A549 (cell line): ENCODE measurements around the gene ACE. TPM values are rescaled to one million over a fixed set of nuclear protein-coding genes. Genes with fewer than 3 reads are reported as not detected.
A peak's percentile ranks its signal among the peaks of the same experiment; 100 is the strongest.

Experiments used
- ATAC-seq, 2 experiments: fragments of 200-7000 bp in 1 of 2; fragments of >200 bp in 1 of 2; cut with Nextera tagmentation in 1 of 2; cut with Tn5 transposase in 1 of 2; 3 replicates each; pipeline versions ENCODE4 v1.8.0 to v1.9.1; 2018 to 2020; ENCODE audit warnings: mild to moderate bottlenecking in 1 of 2, moderate library complexity in 1 of 2
- CTCF ChIA-PET: fragments of 300-600 bp; sonication (Branson Sonifier 250); formaldehyde crosslinking; extraction: SDS; loops from one replicate; lab custom pipeline; 2021; ENCODE audit warnings: antibody characterized with exemption, inconsistent platforms; lab: Yijun Ruan, JAX
- POLR2A ChIA-PET: fragments of 350-600 bp; formaldehyde crosslinking; extraction: SDS; loops from one replicate; lab custom pipeline; 2021; ENCODE audit warnings: antibody characterized with exemption, inconsistent platforms; lab: Yijun Ruan, JAX
- DNase-seq, 2 experiments: peaks; one replicate each; pipeline versions ENCODE4 v3.0.0 to v3.0.0-alpha.2; 2011 to 2016; ENCODE audit warnings: low read depth in 1 of 2, low spot score in 1 of 2
- FAIRE-seq: peaks from 2 replicates; lab custom pipeline; 2011; peaks lifted over from hg19 to GRCh38; lab: Jason Lieb, UNC
- H3K27ac ChIP-seq, 2 experiments: fragments of >200 bp; sonication (Bioruptor Twin); formaldehyde crosslinking; 3 replicates each; pipeline ENCODE4 v1.5.1; 2016 to 2017
- H3K4me1 ChIP-seq: fragments of >200 bp; sonication (Bioruptor Twin); formaldehyde crosslinking; 3 replicates; pipeline ENCODE4 v1.6.1; 2016
- H3K4me2 ChIP-seq: fragments of >200 bp; sonication (Bioruptor Twin); formaldehyde crosslinking; 3 replicates; pipeline ENCODE4 v1.6.1; 2016
- H3K4me3 ChIP-seq: fragments of >200 bp; sonication (Bioruptor Twin); formaldehyde crosslinking; 3 replicates; pipeline ENCODE4 v1.5.1; 2016
- H3K9me3 ChIP-seq: fragments of >200 bp; sonication (Bioruptor Twin); formaldehyde crosslinking; 3 replicates; pipeline ENCODE4 v1.6.1; 2016
- CEBPB ChIP-seq, 2 experiments: fragments of >200 bp in 1 of 2; sonication (Bioruptor Twin) in 1 of 2; formaldehyde crosslinking in 1 of 2; IDR thresholded peaks; 2 replicates each; pipeline ENCODE4 v1.6.1; 2012 to 2016
- CTCF ChIP-seq: fragments of >200 bp; sonication (Bioruptor Twin); formaldehyde crosslinking; IDR thresholded peaks from 3 replicates; pipeline ENCODE4 v1.5.1; 2016
- EHF ChIP-seq: fragments of 250-450 bp; sonication (Bioruptor Pico); IDR thresholded peaks from 2 replicates; pipeline ENCODE4 v1.5.0; 2020; ENCODE audit warnings: mild to moderate bottlenecking
- EHMT2 ChIP-seq: fragments of 200-600 bp; sonication (generic); IDR thresholded peaks from 2 replicates; pipeline ENCODE4 v1.6.1; 2016; ENCODE audit warnings: antibody characterized with exemption, low read depth, mild to moderate bottlenecking, moderate library complexity
- EP300 ChIP-seq, 2 experiments: fragments of >200 bp; sonication (Bioruptor Twin); formaldehyde crosslinking; IDR thresholded peaks; 2 replicates in 1 of 2; 3 replicates in 1 of 2; pipeline ENCODE4 v1.6.1; 2016 to 2017
- HDAC2 ChIP-seq: fragments of 200-600 bp; sonication (generic); IDR thresholded peaks from 2 replicates; pipeline ENCODE4 v1.6.1; 2016
- HOXA7 ChIP-seq: fragments of 250-450 bp; sonication (Bioruptor Pico); IDR thresholded peaks from 2 replicates; pipeline ENCODE4 v1.5.0; 2020; ENCODE audit warnings: mild to moderate bottlenecking, moderate library complexity
- MAFK ChIP-seq: fragments of 450-650 bp; IDR thresholded peaks from 2 replicates; pipeline ENCODE4 v1.6.1; 2014; ENCODE audit not compliant: partially characterized antibody
- MYC ChIP-seq: IDR thresholded peaks from 2 replicates; pipeline ENCODE4 v1.6.1; 2012; ENCODE audit warnings: mild to moderate bottlenecking, inconsistent platforms, low read length, improper control_type of control experiment, borderline replicate concordance
- POLR2A ChIP-seq: IDR thresholded peaks from 2 replicates; pipeline ENCODE4 v1.6.1; 2012; ENCODE audit warnings: mild to moderate bottlenecking, low read length
- POLR2AphosphoS2 ChIP-seq: conservative IDR thresholded peaks from 2 replicates; pipeline ENCODE4 v1.6.1; 2012; ENCODE audit warnings: low read length, improper control_type of control experiment, inconsistent platforms
- SREBF2 ChIP-seq: fragments of 450-650 bp; IDR thresholded peaks from 2 replicates; pipeline ENCODE4 v1.6.1; 2014; ENCODE audit warnings: mild to moderate bottlenecking, moderate library complexity
- TP53 ChIP-seq: fragments of 250-450 bp; sonication (Bioruptor Pico); IDR thresholded peaks from 2 replicates; pipeline ENCODE4 v1.5.0; 2021; ENCODE audit warnings: mild to moderate bottlenecking, moderate library complexity
- ZFP36 ChIP-seq: fragments of 450-650 bp; IDR thresholded peaks from 2 replicates; pipeline ENCODE4 v1.6.1; 2014; ENCODE audit warnings: borderline replicate concordance; ENCODE audit not compliant: partially characterized antibody
- WGBS: methylation state at CpG from one replicate; pipeline ENCODE4 v1.1.6; 2017; ENCODE audit errors: missing lambda C conversion rate; 5-methylcytosine and 5-hydroxymethylcytosine counted together
- polyA plus RNA-seq, 4 experiments: library from polyadenylated mRNA; depleted of rRNA in 3 of 4; stranded (reverse); fragments of >200 nt; fragmentation: RNase III in 1 of 4; extraction: RNeasy Plus Mini Kit Qiagen cat#74134 plus additional on column Dnase treatment in 1 of 4; gene quantifications; 2 replicates in 3 of 4; 3 replicates in 1 of 4; pipeline ENCODE4 v1.2.3, GENCODE V29; 2011 to 2017
- TF ChIP-seq, protein P1 (sequence below): IDR thresholded peaks from 2 replicates; pipeline ENCODE4 v1.6.1; 2012
- TF ChIP-seq, protein P2 (sequence below): fragments of >200 bp; sonication (Bioruptor Twin); formaldehyde crosslinking; IDR thresholded peaks from 3 replicates; pipeline ENCODE4 v1.6.1; 2016

Gene ACE
- polyA plus RNA-seq, 2 of the 4 experiments (the other 2 are of a cell fraction): 0.22 to 0.52 TPM

GRCh38 chr17:63443053-63443452, 33.8 kb upstream of the ACE start (continued):
- no peak for TF ChIP-seq EHMT2
- TF ChIP-seq, all 56 proteins: peak for 0

GRCh38 chr17:63444457-63444856, 32.4 kb upstream of the ACE start:
- WGBS: 66% methylated on average over 3 of the region's 3 CpGs
- ATAC-seq: no peak
- H3K4me2 ChIP-seq: no peak overlapping the region
- TF ChIP-seq TP53 (no peak), MYC (no peak), CTCF (no peak), HOXA7 (CRISPR knock-in tag) (no peak), SREBF2 (no peak)
- TF ChIP-seq, protein P1, sequence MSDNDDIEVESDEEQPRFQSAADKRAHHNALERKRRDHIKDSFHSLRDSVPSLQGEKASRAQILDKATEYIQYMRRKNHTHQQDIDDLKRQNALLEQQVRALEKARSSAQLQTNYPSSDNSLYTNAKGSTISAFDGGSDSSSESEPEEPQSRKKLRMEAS: no peak
- TF ChIP-seq, all 56 proteins: peak for 0
- Histone ChIP-seq H3K9me3 (no peaks in the 10 kb centered on the region), H3K4me3 (no peak overlapping the region), H3K27ac (no peak overlapping the region), H3K4me1 (peaks cover 15% of the 10 kb centered on the region)
- FAIRE-seq: no peak
- ChIA-PET POLR2A (interaction anchor here (0.8 to 1.2 kb wide), 3 partner anchors 9 to 178 kb away, joined by 3 to 11 read pairs (median 5); partner anchors contain the start of gene MAP3K3), CTCF (interaction anchor here (0.8 to 23.8 kb wide), 6 partner anchors 15 to 168 kb away, joined by 3 to 364 read pairs (median 12); partner anchors contain the start of gene ACE)
- no peak for DNase-seq

GRCh38 chr17:63445065-63445464, 31.8 kb upstream of the ACE start:
- ChIA-PET POLR2A (interaction anchor here (0.8 to 3.0 kb wide), 4 partner anchors 8 to 177 kb away, joined by 3 to 11 read pairs (median 8); partner anchors contain the start of gene MAP3K3), CTCF (interaction anchor here (0.6 to 23.8 kb wide), 12 partner anchors 8 to 180 kb away, joined by 3 to 364 read pairs (median 3); partner anchors contain the start of gene ACE)
- 80% methylated on average over 7 of the region's 7 CpGs for WGBS
- Histone ChIP-seq H3K9me3 (no peaks in the 10 kb centered on the region), H3K4me2 (peak overlapping the region; percentile 94), H3K27ac (peak overlapping the region in 1 of 2 experiments; percentile 98; a peak in 4 of 6 replicates), H3K4me3 (peak overlapping the region; percentile 69; the same call in 2 of the 3 replicates), H3K4me1 (peaks cover 15% of the 10 kb centered on the region)
- no peak for FAIRE-seq
- no peak for ATAC-seq
- DNase-seq: no peak
- TF ChIP-seq ZFP36: peak; percentile 23
- TF ChIP-seq EHF: no peak

- Histone ChIP-seq H3K4me2 (peak overlapping the region; percentile 94), H3K4me3 (peak overlapping the region; percentile 69), H3K27ac (peak overlapping the region; percentile 94 to 98), H3K9me3 (no peaks in the 10 kb centered on the region), H3K4me1 (peaks cover 15% of the 10 kb centered on the region)
- ATAC-seq: peak; percentile 51 to 71
- TF ChIP-seq POLR2AphosphoS2: no peak
- no peak for TF ChIP-seq CEBPB (IDR thresholded peaks at IDR 0.05)
- TF ChIP-seq, protein P2, sequence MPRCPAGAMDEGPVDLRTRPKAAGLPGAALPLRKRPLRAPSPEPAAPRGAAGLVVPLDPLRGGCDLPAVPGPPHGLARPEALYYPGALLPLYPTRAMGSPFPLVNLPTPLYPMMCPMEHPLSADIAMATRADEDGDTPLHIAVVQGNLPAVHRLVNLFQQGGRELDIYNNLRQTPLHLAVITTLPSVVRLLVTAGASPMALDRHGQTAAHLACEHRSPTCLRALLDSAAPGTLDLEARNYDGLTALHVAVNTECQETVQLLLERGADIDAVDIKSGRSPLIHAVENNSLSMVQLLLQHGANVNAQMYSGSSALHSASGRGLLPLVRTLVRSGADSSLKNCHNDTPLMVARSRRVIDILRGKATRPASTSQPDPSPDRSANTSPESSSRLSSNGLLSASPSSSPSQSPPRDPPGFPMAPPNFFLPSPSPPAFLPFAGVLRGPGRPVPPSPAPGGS: no peak
- TF ChIP-seq MAFK: no peak
- no peak for TF ChIP-seq EP300 (IDR thresholded peaks at IDR 0.05)
- TF ChIP-seq HDAC2: no peak
- peak; percentile 25; the same call in 1 of the 2 replicates for TF ChIP-seq POLR2A
- ChIA-PET CTCF (interaction anchor here (0.6 to 23.8 kb wide), 11 partner anchors 8 to 180 kb away, joined by 3 to 364 read pairs (median 3); partner anchors contain the start of gene ACE), POLR2A (interaction anchor here (0.7 to 3.0 kb wide), 4 partner anchors 10 to 157 kb away, joined by 3 to 10 read pairs (median 4); no protein-coding TSS in a partner anchor)
- WGBS: 15% methylated on average over 17 of the region's 24 CpGs
- no peak for DNase-seq
- FAIRE-seq: no peak
Measured at GRCh38 chr17:63445571-63445953, 31.3 kb upstream of the ACE start.
